ENCODE data around the gene CRACDL.
"Not testable (repeated sequence)": the region's sequence is repeated elsewhere in the genome, so short reads cannot be mapped to it uniquely, and the experiment has no call there.

Gene CRACDL

DNA sequence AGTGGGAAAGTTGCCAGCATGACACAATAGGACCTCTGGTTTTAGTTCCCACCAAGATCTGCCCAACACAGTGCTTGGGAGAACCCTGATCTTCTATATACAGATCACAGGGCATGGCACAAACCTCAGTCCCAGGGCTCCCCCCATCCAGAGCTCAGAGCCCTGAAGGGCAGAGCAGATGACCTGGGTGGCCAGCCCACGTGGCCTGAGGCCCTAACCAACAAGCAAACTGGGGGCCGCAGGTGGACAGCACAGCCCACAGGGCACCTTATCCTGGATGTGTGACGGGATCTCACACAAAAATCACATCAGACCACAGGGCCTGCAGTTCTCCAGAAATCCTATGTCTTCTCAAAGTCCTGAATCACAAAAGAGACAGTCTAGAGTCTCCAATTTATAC lies 34.7 kb downstream of the CRACDL start:
- DNase-seq (ENCODE audit: insufficient read length, low spot score) (no peak), FAIRE-seq (no peak)
- TF ChIP-seq POLR2A (IDR thresholded peaks at IDR 0.05; ENCODE audit: low read depth, low read length) (no peak), SPI1 (IDR thresholded peaks at IDR 0.05; ENCODE audit: low read depth, low read length) (no peak), POU2F2 (IDR thresholded peaks at IDR 0.05; ENCODE audit: low read depth, low read length) (no peak), POLR2AphosphoS5 (IDR thresholded peaks at IDR 0.05; ENCODE audit: low read depth, low read length) (no peak), TAF1 (IDR thresholded peaks at IDR 0.05; ENCODE audit: low read depth, low read length) (no peak), PAX5 (IDR thresholded peaks at IDR 0.05; ENCODE audit: insufficient read depth, low read length, severe bottlenecking) (no peak)

- TF ChIP-seq PAX5 (IDR thresholded peaks at IDR 0.05; ENCODE audit: insufficient read depth, low read length, severe bottlenecking) (no peak), TAF1 (IDR thresholded peaks at IDR 0.05; ENCODE audit: low read depth, low read length) (no peak), POLR2AphosphoS5 (IDR thresholded peaks at IDR 0.05; ENCODE audit: low read depth, low read length) (no peak), POLR2A (IDR thresholded peaks at IDR 0.05; ENCODE audit: low read depth, low read length) (no peak), POU2F2 (IDR thresholded peaks at IDR 0.05; ENCODE audit: low read depth, low read length) (no peak), SPI1 (IDR thresholded peaks at IDR 0.05; ENCODE audit: low read depth, low read length) (no peak)
- no peak for FAIRE-seq
- DNase-seq (ENCODE audit: insufficient read length, low spot score): no peak
Observed at GRCh38 chr2:98900721-98901120, 35.3 kb downstream of the CRACDL start.

- not testable (repeated sequence) for DNase-seq (ENCODE audit: insufficient read length, low spot score); FAIRE-seq
Observed at GRCh38 chr2:98899703-98900078, 36.3 kb downstream of the CRACDL start.

DNA sequence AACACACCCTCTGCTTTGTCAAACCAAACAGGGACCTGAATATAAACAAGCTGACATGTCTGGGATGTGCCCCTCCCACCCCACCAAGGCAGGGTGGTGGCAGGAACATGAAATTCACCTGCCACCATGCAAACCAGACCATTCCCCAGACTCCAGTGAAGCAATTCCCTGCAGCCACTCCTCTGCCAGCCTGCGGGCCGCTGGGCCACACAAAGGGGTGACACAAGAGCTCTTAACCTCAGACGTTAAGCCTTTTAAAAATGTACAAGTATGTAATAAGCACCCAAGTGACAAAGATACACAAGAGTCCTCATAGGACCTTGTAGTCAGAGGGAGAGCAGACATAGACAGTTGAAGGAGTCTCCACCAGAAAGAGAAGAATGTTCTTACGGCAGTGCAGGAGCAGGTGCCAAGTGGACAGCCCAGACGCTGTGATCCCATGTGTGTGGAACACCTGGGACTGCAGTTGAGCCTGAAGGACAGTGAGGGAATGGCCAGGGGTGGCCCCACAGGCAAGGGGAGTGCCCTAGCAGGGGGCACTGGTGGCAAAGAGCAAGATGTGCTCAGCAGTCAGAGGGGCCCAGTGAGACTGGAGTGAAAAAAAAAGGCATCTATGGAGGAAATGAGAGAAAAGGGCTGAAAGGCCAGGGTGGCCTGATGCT lies 36.9 kb downstream of the CRACDL start:
- FAIRE-seq: no peak
- TF ChIP-seq PAX5 (IDR thresholded peaks at IDR 0.05; ENCODE audit: insufficient read depth, low read length, severe bottlenecking): no peak
- no peak for DNase-seq (ENCODE audit: insufficient read length, low spot score)

GRCh38 chr2:98898423-98898841 lies 37.6 kb downstream of the CRACDL start:
- FAIRE-seq (no peak), DNase-seq (ENCODE audit: insufficient read length, low spot score) (no peak)
- no peak for TF ChIP-seq POLR2A (IDR thresholded peaks at IDR 0.05; ENCODE audit: low read depth, low read length)
- no peak for TF ChIP-seq PAX5 (IDR thresholded peaks at IDR 0.05; ENCODE audit: insufficient read depth, low read length, severe bottlenecking)
- no peak for TF ChIP-seq POLR2AphosphoS5 (IDR thresholded peaks at IDR 0.05; ENCODE audit: low read depth, low read length)
- TF ChIP-seq POU2F2 (IDR thresholded peaks at IDR 0.05; ENCODE audit: low read depth, low read length): no peak
- TF ChIP-seq SPI1 (IDR thresholded peaks at IDR 0.05; ENCODE audit: low read depth, low read length): no peak
- TF ChIP-seq TAF1 (IDR thresholded peaks at IDR 0.05; ENCODE audit: low read depth, low read length): no peak

DNA sequence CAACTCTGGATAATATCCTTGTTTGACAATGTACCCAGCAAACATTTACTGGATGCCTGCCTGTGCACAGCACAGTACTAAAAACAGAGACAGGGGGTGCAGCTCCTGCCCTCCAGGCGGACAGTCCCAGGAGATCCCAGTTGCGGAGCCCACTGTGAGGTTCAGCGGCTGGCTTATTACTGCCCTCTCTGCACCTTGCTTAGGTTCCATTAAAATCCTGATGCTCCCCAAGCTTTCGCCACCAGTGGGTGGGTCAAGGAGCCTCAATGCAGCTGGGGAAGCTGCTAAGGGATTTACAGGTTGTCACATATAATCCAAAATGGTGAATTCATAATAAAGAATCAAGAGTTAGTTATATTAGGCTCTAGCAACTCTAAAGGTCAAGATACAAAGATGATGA lies 38.3 kb downstream of the CRACDL start:
- TF ChIP-seq PAX5 (IDR thresholded peaks at IDR 0.05; ENCODE audit: insufficient read depth, low read length, severe bottlenecking) (no peak), TAF1 (IDR thresholded peaks at IDR 0.05; ENCODE audit: low read depth, low read length) (no peak), POLR2AphosphoS5 (IDR thresholded peaks at IDR 0.05; ENCODE audit: low read depth, low read length) (no peak), POLR2A (IDR thresholded peaks at IDR 0.05; ENCODE audit: low read depth, low read length) (no peak), POU2F2 (IDR thresholded peaks at IDR 0.05; ENCODE audit: low read depth, low read length) (no peak), SPI1 (IDR thresholded peaks at IDR 0.05; ENCODE audit: low read depth, low read length) (no peak)
- DNase-seq (ENCODE audit: insufficient read length, low spot score): no peak
- FAIRE-seq: no peak

DNA sequence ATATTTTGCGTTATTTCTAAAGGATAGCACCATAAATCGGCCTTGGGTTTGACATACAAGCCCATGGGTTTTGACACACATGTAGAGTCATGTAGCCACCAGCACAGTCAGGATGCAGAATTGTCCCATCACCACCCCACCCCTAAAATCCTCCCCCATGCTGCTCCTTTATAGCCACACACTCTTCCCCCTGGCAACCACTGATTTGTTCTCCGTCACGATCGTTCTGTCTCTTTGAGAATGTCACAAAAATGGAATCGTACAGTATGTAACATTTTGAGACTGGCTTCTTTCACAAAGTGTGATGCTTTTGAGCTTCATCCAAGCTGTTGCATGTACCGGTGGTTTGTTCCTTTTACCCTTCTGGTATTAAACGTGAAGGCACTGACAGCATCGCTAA lies 39.1 kb downstream of the CRACDL start:
- DNase-seq (ENCODE audit: insufficient read length, low spot score) (no peak), FAIRE-seq (no peak)
- TF ChIP-seq TAF1 (IDR thresholded peaks at IDR 0.05; ENCODE audit: low read depth, low read length) (no peak), SPI1 (IDR thresholded peaks at IDR 0.05; ENCODE audit: low read depth, low read length) (no peak), PAX5 (IDR thresholded peaks at IDR 0.05; ENCODE audit: insufficient read depth, low read length, severe bottlenecking) (no peak), POLR2AphosphoS5 (IDR thresholded peaks at IDR 0.05; ENCODE audit: low read depth, low read length) (no peak), POU2F2 (IDR thresholded peaks at IDR 0.05; ENCODE audit: low read depth, low read length) (no peak), POLR2A (IDR thresholded peaks at IDR 0.05; ENCODE audit: low read depth, low read length) (no peak)

DNA sequence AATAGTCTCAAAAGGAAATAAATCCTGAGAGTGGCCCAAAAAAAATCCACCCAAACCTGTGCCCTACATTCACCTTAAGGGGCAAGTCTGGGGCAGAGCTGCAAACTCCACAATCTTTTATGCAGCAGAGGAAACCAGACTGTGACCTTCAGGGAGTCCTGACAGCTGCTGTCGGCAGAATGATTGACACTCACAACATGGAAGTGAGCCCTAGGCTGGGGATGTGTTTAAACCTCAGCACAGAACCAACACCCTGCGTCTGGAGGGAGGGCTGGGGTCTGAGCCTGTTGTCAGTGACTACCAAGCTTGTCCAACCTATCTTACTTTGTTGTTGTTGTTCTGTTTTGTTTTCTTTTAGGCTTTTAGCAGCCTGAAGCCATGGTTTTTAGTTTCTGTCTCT lies 39.6 kb downstream of the CRACDL start:
- DNase-seq (ENCODE audit: insufficient read length, low spot score): no peak
- FAIRE-seq: no peak

GRCh38 chr2:98895901-98896300 lies 40.1 kb downstream of the CRACDL start:
- DNase-seq (ENCODE audit: insufficient read length, low spot score) (no peak), FAIRE-seq (no peak)
- TF ChIP-seq POLR2AphosphoS5 (IDR thresholded peaks at IDR 0.05; ENCODE audit: low read depth, low read length) (no peak), TAF1 (IDR thresholded peaks at IDR 0.05; ENCODE audit: low read depth, low read length) (no peak), SPI1 (IDR thresholded peaks at IDR 0.05; ENCODE audit: low read depth, low read length) (no peak), POU2F2 (IDR thresholded peaks at IDR 0.05; ENCODE audit: low read depth, low read length) (no peak), PAX5 (IDR thresholded peaks at IDR 0.05; ENCODE audit: insufficient read depth, low read length, severe bottlenecking) (no peak), POLR2A (IDR thresholded peaks at IDR 0.05; ENCODE audit: low read depth, low read length) (no peak)

More for the DNA sequence above, 39.6 kb downstream of the CRACDL start:
- TF ChIP-seq POLR2AphosphoS5 (IDR thresholded peaks at IDR 0.05; ENCODE audit: low read depth, low read length) (no peak), POLR2A (IDR thresholded peaks at IDR 0.05; ENCODE audit: low read depth, low read length) (no peak), TAF1 (IDR thresholded peaks at IDR 0.05; ENCODE audit: low read depth, low read length) (no peak), SPI1 (IDR thresholded peaks at IDR 0.05; ENCODE audit: low read depth, low read length) (no peak), POU2F2 (IDR thresholded peaks at IDR 0.05; ENCODE audit: low read depth, low read length) (no peak), PAX5 (IDR thresholded peaks at IDR 0.05; ENCODE audit: insufficient read depth, low read length, severe bottlenecking) (no peak)

GRCh38 chr2:98895221-98895620 lies 40.8 kb downstream of the CRACDL start:
- DNase-seq (ENCODE audit: insufficient read length, low spot score) (no peak), FAIRE-seq (no peak)
- TF ChIP-seq POLR2AphosphoS5 (IDR thresholded peaks at IDR 0.05; ENCODE audit: low read depth, low read length) (no peak), TAF1 (IDR thresholded peaks at IDR 0.05; ENCODE audit: low read depth, low read length) (no peak), SPI1 (IDR thresholded peaks at IDR 0.05; ENCODE audit: low read depth, low read length) (no peak), POU2F2 (IDR thresholded peaks at IDR 0.05; ENCODE audit: low read depth, low read length) (no peak), PAX5 (IDR thresholded peaks at IDR 0.05; ENCODE audit: insufficient read depth, low read length, severe bottlenecking) (no peak), POLR2A (IDR thresholded peaks at IDR 0.05; ENCODE audit: low read depth, low read length) (no peak)
